Skeletal muscle cell (primary cell): ENCODE results near the gene FOCAD.
"Not testable (repeated sequence)": the region's sequence is repeated elsewhere in the genome, so short reads cannot be mapped to it uniquely, and the experiment has no call there.

ENCODE experiments used
- DNase-seq: peaks from one replicate; pipeline ENCODE4 v3.0.0-alpha.2; 2010; ENCODE audit warnings: low read depth
- H3K4me3 ChIP-seq: 2 replicates; pipeline ENCODE4 v1.5.1; 2011; ENCODE audit warnings: low read depth, mild to moderate bottlenecking, control low read depth, low read length, moderate library complexity

FOCAD gene

DNA sequence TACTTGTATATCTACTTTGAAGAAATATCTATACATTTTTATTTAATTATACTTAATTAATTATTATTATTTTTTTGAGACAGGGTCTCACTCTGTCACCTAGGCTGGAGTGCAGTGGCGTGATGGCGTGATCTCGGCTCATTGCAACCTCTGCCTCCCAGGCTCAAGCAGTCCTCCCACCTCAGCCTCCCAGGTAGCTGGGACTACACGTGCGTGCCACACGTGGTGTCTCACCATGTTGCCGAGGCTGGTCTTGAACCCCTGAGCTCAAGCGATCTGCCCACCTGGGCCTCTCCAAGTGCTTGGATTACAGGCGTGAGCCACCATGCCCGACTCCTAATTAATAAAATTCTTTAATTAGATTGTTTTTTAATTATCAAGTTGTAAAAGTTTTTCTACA lies 10.5 kb upstream of the FOCAD start:
- DNase-seq, H3K4me3 ChIP-seq: not testable (repeated sequence)

DNA sequence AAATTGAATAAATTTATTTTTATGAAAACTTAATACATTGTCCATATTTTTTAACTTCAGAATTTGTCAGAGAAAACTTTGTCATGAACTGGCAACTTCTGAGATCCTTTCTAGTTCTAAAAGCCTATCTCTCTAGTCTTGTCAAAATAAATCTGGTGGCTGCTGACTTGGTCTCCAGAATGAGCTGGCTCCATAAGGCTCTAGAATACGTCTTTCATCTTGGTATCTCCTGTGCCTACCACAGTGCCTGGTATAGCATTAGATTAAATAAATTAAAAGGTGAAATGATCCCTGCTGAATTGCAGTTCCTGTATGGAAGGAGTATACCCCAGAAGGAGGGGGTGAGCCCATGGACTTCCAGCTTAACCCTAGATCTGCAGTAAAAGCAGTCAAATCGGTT lies 2.6 kb upstream of the FOCAD start:
- H3K4me3 ChIP-seq: no peak overlapping the region
- no peak for DNase-seq

DNA sequence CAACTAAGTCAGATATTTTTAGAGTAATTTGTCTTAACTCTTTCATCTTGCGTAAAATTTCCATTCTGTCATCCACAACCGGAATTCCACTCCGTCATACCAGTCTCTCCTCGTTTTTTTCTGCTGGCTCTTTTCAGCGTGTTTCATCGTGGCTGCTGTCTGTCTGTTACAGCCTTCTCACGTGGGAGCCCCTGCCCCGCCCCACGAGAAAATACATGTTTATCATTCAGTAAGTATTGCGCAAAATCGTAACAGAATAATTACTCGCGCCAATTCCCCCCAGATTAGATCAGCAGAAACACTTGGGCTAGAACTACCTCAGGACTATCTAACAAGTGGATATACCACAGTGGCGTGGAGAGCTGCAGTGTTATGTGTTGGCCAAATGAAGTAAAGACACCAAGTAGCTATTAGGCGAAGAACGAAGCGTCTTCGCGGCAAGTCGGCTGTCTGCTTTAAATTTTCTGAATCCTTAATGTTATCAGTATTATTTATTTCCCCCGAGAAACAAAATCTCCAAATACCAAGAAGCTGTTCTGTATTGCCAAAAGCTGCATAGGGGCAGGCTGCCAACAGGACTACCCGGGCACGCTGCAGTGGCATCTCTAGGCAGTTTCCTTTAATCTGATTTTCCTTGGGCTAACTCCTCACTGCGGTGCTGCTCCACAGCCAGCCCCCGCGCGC lies 566 bp upstream of the FOCAD start:
- peak overlapping the region; percentile 89 for H3K4me3 ChIP-seq
- DNase-seq: peak; percentile 29

DNA sequence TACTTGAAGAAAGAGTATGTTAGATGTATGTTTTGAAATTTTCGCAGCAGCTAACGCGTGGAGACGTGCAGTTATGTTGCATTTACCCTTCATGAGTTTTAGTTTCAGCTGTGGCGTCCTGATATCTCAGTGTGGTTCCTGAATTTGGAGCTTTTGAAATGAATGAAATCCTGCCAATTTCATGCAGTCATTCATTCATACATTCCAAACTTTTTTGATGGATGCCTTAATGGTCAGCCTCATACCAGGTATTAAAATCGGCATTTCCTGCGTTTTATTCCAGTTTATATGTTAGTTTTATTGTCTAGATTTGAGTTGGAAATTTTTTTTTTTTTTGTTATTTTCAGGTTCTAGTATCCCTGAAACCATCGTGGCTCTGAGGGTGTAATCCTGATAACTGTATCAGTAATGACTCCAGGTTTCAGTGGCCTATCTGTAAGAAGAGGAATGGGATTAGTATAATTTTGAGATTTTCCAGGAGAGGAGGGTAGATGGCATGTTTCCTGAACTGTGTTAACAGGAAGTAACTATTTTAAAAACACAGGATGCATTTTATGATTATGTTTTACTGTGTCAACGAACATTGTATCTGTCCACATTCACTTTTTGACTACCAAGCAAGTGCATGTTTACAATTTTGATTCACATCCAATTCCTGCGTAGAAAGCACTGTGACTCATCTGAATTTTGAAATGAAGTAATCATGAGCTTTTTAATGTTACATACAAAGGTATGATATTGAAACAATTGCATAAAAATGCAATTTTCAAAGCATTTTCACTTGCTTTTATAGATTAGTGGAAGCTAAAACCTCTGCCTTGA lies 1.0 kb downstream of the FOCAD start:
- DNase-seq: peak; percentile 49
- peak overlapping the region; percentile 89 for H3K4me3 ChIP-seq

DNA sequence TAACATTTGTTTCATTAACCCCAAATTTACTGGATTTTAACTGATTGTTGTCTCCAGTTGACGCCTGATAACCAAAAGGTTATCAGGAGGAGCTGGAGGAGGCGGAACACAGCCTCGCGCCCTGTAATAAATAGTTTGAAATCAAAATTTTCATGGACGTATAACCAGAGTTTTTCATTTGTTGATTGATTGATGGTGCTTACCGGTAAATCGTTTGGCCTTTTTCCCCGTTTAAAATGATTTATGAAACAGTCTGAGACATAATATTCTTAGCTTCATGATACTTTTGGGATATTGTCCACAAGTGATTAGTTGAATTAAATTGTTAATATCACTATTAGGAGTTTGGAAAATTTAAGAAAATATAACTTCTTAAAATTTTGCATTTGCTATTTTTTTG lies 1.7 kb downstream of the FOCAD start:
- DNase-seq: no peak
- no peak overlapping the region for H3K4me3 ChIP-seq

DNA sequence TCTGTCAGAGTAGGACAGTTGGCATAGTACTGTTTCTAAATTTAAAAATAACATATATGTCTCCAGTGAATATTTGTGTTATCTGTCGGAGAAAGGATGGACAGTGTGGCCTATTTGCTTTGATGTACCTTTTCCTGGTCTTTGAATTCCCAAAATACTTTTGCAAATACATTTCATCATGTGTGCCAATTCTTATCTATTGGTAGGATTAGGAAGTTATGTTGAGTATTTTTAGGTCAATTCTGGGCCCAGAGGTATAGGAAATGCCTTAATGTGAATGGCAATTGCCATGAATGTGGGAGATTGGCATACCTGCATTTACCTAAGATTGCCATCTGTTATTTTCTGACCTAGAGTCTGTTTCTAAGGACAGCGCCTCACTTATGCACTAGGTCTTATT lies 5.8 kb downstream of the FOCAD start:
- H3K4me3 ChIP-seq: no peak overlapping the region
- DNase-seq: no peak

DNA sequence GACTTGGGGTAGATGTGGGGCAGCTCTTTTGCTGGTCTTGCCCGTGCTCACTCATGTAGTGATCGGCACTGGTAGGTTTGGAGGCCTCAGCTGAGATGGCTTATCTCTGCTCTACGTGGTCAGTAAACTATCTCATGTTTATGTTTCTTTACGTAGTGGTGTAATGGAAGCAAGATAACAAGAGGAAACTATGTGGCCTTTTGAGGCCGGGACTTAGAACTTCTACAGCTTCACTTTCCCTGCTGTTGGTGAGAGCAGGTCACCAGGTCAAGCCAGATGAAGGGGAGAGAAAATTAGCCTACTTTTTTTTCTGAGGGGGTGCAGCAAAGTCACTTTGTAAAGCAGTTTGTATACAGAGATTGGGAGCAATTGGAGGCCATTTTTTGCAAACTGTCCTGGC lies 8.5 kb downstream of the FOCAD start:
- DNase-seq: no peak

DNA sequence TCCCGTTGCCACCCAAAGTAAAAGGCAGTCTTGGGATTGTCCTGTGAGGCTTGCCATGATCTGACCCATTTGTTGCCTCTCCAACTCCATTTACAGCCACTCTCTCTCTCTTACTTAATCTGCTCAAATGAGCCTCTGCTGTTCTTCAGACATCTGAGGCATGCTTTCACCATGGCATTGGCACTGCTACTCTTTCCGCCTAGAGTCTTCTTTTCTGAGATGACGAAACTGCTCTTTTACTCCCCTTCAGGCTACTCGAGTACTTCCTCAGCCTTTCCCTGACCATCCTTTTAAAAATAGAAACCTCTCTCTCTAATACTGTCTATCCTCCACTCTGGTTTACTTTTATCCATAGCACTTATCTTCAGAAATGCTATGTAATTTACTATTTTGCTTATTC lies 9.0 kb downstream of the FOCAD start:
- no peak overlapping the region for H3K4me3 ChIP-seq
- no peak for DNase-seq

More for the DNA sequence above, 8.5 kb downstream of the FOCAD start:
- no peak overlapping the region for H3K4me3 ChIP-seq

DNA sequence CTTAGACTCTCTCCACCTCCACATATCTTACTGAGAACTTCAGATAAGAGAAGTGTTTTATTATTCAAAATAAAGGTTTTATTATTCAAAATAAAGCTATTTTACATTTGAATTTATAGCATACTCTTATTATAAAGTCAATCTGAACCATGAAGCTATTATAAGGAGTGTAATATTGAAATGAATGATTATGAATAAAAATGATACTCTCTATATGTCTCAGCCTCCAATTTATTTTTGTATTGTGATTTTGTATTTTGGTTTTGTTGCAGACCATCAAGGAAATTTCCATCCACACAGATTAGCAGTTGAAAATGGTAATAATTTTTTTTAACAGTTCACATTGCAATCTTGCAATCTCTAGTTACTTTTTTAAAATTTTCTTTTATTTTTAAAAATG lies 10.2 kb downstream of the FOCAD start:
- H3K4me3 ChIP-seq: no peak overlapping the region
- DNase-seq: no peak

DNA sequence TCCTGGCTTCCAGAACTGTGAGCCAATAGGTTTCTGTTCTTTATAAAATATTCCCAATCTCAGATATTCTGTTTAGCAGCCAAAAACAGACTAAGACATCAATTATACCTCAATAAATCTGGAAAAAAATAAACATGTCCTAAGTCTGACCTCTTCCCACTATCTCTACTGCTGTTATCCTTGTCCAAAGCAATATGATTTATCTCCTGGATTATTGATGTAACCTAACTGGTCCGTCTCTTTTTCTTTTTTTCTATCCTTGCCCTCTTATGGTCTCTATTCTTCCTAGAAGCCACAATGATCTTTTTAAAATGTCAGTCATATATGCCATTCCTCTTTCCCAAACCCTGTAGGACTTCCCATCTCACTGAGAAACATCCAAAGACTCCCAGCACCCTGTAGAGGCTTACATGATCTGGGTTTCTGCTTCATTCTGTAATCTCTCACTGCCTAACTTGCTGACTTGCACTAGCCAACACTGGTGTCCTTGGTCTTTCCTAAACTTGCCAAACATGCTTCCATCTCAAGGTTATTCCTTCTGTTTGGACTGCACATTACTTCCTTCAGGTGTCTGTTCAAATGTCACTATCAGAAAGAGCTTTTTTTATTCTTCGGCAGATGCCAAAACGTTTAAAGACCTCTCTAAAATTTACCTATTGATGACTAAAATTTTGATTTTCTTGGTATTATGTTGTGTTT lies 13.1 kb downstream of the FOCAD start:
- no peak for DNase-seq
- H3K4me3 ChIP-seq: no peak overlapping the region

DNA sequence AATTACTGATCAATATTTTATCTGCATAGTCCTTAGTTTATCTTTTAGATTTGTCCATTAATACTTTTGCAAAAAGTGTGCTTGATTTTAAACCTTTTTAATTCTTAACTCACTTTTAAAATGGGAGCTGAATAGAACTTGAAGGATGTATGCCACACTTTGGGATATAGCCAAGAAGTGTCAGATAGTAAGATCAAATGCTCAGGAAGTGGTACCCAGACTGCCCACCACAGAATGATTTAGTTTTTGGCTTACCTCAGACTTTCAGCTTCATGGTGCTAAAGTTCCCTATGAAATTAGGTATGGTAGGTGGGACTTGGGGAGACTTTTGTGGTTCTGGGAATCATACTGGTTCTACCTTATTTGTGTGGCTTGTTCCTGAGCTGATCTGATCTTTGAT lies 14.7 kb downstream of the FOCAD start:
- no peak overlapping the region for H3K4me3 ChIP-seq
- DNase-seq: no peak

DNA sequence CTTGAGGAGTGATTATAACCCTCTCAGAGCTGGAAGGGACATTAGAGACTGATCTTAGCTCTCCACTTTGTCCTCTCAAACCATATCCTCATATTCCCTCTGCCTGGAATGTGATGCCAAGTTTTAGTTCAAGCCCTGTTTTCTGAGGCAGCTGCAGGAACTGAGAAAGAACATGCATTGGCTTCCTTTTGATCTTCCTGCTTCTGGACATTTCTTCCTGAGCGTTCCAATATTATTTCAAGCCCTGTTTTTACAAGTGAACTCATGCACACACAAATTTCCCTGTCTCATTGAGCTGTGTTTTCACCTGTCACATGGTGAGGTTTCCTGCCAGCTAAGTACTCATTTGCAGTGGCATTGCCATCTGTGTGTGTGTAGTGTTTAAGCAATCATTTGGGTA lies 17.0 kb downstream of the FOCAD start:
- no peak for DNase-seq
- H3K4me3 ChIP-seq: no peak overlapping the region

DNA sequence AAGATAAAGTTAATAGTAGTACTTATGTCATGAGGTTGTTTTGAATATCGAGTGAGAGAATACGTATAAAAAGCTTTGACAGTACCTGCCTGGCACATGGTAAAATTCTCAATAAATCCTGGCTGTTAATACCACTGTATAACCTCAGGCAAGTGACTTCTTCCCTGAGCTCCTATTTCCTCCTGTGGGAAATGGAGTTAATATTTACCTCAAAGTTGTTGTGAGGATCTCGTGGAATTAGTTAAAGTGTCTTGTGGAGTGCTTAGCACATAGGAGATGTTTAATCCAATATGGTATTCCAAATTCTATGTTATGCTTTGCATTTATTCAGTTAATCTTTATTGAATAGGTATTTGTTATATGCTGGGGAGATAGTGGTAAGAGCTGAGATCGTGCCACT lies 18.5 kb downstream of the FOCAD start:
- DNase-seq: no peak
- H3K4me3 ChIP-seq: no peak overlapping the region

DNA sequence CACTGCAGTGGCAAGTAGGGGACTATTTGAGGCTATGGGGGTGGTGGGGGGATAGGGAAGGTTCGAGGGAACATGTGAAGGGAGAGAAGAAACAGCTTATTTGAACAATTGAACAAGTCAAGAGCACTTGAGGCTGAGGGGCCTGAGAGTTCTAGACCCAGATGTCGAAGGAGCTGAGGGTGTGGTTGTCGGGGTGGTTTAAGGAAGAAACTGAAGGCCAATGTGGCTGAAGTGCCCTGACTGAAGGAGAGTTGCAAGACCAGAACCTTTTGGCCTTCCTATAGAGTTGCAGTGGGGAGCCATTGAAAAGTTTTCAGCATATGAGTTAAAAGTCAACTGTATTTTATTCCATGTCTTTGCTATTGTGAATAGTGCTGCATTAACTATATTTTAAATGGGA lies 19.1 kb downstream of the FOCAD start:
- H3K4me3 ChIP-seq: no peak overlapping the region
- DNase-seq: no peak

DNA sequence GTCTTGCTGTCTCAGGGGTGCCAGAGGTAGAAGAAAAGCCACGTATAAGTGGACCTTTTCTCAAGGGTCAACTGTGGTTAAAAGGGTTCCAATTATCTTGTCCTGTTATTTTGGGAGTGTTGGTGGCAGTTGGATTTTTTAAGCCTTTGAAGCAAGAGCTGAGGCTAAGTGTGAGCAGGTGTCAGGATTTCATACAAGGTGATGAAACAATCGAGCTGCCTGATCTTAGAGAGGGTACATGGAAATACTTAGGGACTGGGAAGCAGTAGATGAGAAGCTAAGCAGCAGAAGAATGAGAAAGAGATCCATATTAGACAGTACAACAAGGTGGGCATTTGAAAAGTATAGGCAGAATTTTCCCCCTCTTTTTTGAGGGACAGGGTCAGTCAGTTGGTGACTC lies 23.6 kb downstream of the FOCAD start:
- H3K4me3 ChIP-seq: no peak overlapping the region
- no peak for DNase-seq

DNA sequence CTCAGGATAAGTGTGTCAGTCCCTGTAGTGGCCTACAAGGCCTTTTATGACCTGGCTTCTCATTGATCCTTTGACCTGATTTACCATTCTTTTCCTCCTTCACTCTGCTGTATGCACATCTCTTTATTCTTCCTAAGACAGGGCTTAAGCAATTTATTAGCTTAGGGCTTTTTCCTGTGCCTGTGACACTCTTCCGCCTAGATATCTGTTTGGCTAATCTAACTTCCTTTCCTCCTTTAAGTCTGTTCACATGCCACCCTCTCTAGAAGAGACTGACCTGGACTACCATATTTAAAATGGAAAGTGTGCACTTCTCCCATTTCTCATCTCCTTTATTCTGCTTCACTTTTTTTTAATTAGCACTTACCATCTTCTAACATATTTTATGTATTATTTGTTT lies 29.1 kb downstream of the FOCAD start:
- no peak overlapping the region for H3K4me3 ChIP-seq
- no peak for DNase-seq

DNA sequence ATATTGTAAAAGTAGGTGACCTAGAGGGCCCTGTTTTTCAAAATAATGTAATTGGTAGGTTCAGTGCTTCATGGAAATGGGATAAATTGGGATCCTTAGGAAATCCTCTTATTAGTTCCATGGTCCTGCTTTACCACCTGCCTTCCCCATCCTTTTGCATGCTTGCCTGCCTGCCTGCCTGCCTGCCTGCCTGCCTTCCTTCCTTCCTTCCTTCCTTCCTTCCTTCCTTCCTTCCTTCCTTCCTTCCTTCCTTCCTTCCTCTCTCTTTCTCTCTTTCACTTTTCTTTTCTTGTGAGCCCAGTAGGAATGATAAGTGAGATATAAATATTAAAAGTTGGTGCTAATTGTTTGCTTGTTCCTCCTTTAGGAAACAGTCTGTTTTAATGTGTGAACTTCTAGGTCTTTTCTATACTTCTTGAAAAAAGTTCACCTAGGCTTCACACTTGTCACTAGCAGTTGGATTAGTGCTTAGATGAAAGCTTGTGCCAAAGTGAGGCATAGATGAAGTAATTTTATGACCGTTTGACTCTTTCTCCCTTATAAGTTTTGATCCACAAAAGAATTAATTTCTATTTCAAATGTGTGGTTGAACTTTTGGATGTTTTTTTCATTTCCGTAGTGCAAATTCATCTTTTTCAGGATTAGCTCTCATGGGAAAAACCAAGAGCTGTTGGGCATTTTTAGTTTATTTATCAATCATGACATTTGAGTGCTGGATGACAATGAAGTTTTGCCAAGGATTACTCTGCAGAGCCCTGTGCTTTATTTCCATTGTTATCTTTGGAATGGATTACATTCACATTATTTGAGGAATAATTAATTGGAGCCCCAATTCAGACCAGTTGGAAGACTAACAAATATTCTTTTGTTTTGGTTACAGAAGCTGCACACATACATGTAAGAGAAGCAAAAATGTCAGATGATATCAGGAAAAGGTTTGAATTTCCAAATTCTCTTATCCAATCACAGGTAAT lies 30.7 kb downstream of the FOCAD start:
- H3K4me3 ChIP-seq: no peak overlapping the region
- DNase-seq: no peak

DNA sequence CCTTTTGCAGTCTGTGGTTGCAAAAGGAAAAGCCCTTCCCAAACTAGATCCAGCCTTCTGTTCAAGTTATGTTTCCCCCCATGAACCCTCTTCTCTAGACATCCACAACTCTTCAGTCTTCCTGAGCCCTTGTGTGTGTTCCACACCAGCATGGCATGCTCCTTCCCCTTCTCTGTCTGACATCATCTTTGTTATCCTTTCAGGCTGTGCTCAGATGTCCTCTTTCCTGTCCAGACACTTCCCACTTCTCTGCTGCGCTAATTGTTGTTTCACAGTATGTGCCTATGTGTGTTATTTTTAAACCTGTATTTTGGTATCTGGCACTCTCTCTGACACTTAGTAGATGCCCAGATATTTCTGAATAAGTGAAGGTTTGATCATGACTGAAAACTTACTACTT lies 38.2 kb downstream of the FOCAD start:
- H3K4me3 ChIP-seq: no peak overlapping the region
- no peak for DNase-seq

DNA sequence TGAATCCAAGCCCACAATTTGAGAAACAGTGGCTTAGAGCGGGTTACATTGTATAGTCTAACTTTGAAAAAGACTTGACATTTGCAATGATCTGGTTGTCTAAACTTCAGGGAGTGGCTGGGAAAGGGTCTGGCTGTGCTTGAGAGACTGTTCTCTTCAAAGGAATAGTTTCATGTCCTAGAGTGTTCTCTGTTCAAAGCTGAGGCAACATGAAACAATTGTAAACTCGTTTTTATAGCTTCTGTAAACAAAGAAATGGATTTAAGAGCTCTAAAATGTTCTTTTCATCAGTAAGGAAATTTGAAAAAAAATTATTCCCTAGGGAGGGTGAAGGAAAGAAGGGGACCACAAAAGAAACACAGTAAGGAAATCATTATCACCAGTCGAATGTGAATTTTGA lies 41.6 kb downstream of the FOCAD start:
- no peak for DNase-seq
- H3K4me3 ChIP-seq: no peak overlapping the region

DNA sequence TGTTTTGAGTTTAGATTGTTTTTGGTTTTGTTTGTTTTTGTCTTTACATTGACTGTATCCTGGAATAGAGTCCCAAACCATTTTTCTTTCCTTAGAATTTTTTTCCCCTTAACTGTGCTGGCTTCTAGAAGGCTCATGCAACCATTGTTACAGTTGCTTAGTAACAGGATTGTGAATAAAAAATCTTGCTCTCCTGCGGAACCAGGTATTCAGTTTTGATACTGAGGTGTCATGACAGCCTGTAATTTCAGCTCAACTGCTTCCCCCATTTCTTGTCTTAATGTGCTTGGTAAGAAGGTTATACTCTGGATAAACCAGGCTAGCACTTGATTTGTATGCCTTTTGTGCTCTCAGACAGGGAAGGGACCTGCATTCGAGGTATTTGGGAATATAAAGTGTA lies 42.1 kb downstream of the FOCAD start:
- H3K4me3 ChIP-seq: no peak overlapping the region
- DNase-seq: no peak
